Thyroid gland (tissue), 4 donors: ENCODE measurements around the gene KIAA0408.

Experiments
- CTCF ChIP-seq, 6 experiments: fragments of 200-600 bp in 3 of 6; fragments of 450-650 bp in 3 of 6; sonication (generic) in 3 of 6; IDR thresholded peaks; one replicate each; pipeline ENCODE4 v1.5.1; 2016 to 2019; ENCODE audit warnings: antibody characterized with exemption in 6 of 6, mild to moderate bottlenecking in 2 of 6, inconsistent platforms in 1 of 6, moderate library complexity in 1 of 6
- POLR2A ChIP-seq, 2 donors: fragments of 450-650 bp; IDR thresholded peaks; one replicate each; pipeline ENCODE4 v1.6.1; 2017; ENCODE audit warnings: antibody characterized with exemption in 2 of 2, mild to moderate bottlenecking in 2 of 2, moderate library complexity in 1 of 2

- TF ChIP-seq CTCF (IDR thresholded peaks at IDR 0.05) (no peak), POLR2A (IDR thresholded peaks at IDR 0.05) (no peak)
Measured at GRCh38 chr6:127434651-127435050, 24.5 kb downstream of the KIAA0408 start.
